PFSK-1 (cell line): ENCODE results near the gene CEP43.

ENCODE experiments used
- POLR2AphosphoS5 ChIP-seq: IDR thresholded peaks from 2 replicates; pipeline ENCODE4 v1.6.1; 2012; ENCODE audit warnings: low read depth, mild to moderate bottlenecking, control low read depth, low read length, moderate library complexity
- SIN3A ChIP-seq: IDR thresholded peaks from 2 replicates; pipeline ENCODE4 v1.6.1; 2012; ENCODE audit warnings: mild to moderate bottlenecking, low read length, moderate library complexity, borderline replicate concordance; ENCODE audit not compliant: insufficient read depth

DNA sequence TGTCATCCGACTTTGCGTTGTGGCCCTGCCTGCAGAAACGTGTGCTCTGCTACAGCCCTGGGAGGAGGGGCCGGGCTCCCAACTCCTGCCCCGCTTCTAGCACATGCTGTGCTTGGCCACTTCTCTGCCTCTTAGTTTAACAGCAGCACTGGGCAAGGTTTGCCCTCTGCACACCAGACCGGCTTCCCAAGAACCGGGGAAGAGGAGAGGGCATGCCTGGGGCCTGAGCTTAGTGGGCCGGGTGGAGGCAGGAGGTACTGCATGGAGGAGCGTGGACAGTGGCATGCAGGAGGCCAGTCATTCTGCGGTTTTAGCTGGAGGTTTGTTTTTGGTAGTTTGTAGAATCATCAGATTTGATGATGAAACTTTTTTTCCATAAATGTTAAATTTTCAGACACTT lies 45.5 kb downstream of the CEP43 start:
- no peak for TF ChIP-seq SIN3A
- TF ChIP-seq POLR2AphosphoS5, result no peak
